Glomerular visceral epithelial cell (primary cell): ENCODE data around the gene GJC1.

Experiments used
- DNase-seq: peaks from one replicate; pipeline ENCODE4 v3.0.0-alpha.2; 2016; ENCODE audit errors: extremely low spot score

The GJC1 gene

DNA sequence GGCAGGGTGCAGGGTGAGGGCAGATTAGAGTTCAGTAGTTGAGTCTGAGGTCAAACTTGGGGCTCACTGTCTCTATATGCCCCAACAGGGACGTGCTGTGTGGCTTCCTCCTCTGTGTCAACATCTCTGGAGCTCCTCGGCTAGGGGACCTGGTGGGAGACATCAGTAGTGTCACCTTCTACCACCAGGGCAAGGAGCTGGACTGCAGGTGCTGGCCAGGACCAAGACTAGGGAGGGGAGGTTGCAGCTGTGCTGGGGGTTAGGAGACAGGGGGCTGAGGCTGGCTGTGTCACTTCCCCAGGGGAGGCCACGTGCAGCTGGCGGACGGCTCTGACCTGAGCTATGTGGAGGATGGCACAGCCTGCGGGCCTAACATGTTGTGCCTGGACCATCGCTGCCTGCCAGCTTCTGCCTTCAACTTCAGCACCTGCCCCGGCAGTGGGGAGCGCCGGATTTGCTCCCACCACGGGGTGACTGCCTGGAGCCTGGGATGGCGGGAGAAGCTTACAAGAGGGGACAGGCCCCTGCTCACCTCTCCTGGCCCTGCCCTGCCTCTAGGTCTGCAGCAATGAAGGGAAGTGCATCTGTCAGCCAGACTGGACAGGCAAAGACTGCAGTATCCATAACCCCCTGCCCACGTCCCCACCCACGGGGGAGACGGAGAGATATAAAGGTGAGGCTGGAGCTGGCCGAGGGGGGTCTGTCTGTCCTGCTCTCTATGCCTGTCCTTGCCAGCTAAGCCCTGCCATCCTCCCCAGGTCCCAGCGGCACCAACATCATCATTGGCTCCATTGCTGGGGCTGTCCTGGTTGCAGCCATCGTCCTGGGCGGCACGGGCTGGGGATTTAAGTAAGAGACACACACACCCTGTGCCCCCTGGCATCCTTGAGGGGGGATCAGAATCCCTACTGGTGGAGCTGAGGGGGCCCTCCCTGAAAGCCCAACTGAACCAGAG lies 52.4 kb downstream of the GJC1 start:
- DNase-seq = no peak

DNA sequence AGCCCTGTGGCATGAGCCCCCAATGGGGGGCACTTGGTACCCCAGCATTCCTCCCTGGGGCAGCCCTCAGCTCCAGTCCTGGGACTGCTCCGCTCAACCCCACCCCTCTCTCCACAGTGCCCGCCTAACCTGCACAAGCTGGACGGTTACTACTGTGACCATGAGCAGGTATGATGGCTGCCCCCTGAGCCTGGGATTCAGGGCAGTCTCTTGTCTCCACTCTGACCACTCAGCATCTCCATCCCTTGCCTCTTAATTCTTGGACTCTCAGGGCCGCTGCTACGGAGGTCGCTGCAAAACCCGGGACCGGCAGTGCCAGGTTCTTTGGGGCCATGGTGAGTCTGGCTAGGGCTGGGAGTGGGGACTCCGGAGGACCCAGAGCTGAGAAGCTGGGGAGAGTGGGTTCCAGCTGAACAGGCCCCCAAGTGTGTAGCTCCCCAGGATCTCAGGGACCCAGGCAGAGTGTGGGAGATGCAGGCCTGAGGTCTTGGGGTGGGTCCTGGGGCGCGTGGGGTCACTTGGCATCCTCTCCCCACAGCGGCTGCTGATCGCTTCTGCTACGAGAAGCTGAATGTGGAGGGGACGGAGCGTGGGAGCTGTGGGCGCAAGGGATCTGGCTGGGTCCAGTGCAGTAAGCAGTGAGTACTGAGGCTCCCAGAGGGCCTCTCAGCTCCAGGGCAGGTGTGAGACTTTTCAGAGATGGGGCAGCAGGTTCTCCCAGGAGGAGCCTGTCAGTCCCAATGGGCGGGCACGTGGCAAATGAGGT lies 53.3 kb downstream of the GJC1 start:
- no peak for DNase-seq

GRCh38 chr17:44775838-44776621 lies 54.1 kb downstream of the GJC1 start:
- no peak for DNase-seq

DNA sequence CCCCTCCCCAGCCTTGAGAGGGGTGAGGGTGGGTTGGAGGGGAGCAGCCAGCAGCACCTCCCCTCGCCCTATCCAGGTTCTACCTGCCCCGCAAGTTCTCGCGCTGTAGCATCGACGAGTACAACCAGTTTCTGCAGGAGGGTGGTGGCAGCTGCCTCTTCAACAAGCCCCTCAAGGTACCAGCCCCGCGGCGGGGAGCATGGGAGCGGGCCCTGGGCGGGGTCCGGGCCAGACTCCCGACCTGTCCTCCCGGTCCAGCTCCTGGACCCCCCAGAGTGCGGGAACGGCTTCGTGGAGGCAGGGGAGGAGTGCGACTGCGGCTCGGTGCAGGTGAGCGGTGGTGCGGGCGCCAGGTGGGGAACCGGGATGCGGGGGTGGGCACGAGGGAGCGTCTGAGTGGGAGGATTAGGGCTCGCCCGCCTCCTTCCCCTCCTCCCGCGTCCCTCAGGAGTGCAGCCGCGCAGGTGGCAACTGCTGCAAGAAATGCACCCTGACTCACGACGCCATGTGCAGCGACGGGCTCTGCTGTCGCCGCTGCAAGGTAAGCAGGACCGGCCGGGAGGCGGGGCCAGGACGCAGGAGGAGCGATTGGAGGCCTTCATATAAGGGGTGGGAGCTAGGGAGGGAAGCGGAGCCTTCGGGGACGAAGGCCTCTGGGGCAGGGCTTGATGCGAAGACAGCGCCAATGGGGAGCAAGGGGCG lies 54.8 kb downstream of the GJC1 start:
- DNase-seq = peak; percentile 99

DNA sequence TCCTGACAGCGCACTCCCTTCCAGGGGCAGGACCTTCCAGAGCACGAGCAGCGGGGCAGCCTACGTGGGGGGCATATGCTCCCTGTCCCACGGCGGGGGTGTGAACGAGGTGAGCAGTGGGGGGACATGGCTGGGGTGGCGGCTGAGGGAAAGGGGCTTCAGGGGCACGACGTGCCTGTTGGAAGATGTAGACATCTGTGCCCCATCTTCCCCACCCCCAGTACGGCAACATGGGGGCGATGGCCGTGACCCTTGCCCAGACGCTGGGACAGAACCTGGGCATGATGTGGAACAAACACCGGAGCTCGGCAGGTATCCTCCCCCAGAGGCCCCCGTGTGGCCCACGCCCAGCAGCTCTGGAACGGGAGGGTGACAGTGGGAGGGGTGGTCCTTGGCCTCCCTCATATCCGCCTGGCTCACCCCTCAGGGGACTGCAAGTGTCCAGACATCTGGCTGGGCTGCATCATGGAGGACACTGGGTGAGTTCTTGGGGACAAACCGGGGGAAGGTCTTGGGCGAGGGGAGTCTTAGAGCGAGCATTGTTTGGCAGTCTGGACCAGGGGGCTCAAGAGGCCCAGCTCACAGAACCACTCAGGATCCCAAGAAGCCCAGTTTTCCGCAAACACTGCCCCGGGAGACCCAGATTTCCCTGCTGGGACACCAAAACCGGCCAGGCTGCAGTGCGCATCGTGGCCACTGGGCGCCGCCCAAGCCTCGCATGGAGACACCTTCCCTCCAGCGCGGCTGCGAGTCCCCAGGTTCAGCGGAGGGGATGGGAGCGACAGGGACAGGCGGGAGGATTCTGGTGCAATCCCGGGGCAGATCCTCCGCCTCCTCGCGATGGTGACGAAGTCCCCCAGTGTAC lies 55.6 kb downstream of the GJC1 start:
- DNase-seq = peak; percentile 87

DNA sequence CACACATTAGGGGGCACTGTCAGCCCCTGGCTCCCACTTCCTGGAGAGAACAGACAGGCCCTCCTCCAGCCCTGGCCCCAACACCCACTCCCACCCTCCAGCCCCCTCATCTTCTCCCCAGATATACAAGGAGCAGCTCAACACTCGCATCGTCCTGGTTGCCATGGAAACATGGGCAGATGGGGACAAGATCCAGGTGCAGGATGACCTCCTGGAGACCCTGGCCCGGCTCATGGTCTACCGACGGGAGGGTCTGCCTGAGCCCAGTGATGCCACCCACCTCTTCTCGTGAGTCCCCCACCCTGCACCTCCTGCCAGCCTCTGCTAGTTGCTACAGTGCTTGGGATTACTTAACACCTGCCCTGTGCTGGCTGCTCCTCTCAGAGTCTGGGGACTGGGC lies 56.9 kb downstream of the GJC1 start:
- DNase-seq = no peak

DNA sequence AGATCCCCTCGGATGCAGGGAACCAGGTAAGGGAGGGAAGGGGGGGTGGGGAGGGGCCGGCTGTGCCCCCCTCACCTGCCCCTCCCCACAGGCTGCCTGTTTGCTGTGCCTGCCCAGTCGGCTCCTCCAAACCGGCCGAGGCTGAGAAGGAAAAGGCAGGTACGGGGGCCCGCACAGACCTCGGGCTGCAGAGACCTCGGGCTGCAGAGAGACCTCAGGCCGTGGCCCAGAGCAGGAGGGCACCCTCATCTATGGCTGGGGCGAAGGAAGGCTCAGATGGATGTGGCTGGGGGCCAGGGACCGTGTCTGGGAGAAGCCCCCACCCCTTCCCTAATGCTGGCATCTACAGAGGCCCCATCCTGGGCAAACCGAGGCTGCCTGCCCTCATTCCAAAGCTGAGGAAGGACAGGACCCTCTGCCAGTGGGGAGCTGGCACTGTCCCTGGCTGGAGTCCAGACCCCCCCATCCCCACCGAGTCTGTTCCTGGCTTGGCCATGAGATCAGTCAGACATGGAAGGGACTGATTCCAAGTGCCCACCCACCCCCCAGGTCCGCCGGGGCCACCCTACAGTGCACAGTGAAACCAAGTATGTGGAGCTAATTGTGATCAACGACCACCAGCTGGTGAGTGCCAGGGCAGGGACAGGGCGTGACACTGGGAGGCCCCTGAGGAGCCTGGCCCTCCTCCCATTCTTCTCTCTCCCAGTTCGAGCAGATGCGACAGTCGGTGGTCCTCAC lies 57.6 kb downstream of the GJC1 start:
- no peak for DNase-seq

DNA sequence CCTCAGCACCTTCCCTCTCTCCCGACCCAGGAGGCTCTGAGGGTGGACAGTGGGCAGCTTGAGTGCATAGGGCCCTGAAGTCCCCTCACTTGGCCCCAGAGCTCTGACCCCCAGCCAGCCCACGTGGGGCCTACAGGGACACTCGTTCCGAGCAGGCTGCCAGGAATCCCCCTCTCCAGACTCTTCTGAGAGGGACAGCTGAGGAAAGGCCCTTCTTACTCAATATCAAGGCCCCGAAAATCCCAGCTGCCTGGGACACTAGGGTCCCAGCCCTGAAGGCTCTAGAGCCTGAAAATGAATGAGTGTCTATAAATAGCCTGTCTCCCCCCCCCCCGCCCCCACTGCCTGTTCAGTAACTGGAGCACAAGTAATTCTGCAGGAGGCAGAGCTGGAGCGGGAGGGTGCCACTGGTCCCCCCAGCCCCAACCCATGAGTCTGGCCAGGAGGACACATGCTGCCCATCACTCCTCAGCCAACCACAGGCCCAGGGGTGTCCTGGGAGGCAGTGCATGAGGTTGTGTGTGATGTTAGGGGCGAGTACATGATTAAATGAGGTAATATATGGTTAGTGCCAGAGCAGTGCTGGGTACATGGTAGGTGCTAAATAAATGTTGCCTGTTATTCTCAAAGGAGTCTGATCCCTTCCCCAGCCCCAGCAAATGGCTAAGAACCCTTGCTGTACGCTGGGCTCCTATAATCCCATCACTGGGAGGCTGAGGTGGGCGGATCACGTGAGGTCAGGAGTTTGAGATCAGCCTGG lies 59.7 kb downstream of the GJC1 start:
- no peak for DNase-seq

- DNase-seq = no peak
These were observed 60.4 kb downstream of the GJC1 start for GRCh38 chr17:44769647-44770084.

- DNase-seq = no peak
These were observed 60.9 kb downstream of the GJC1 start for GRCh38 chr17:44769230-44769629.

- no peak for DNase-seq
These were observed 61.5 kb downstream of the GJC1 start for GRCh38 chr17:44768505-44769142.

- DNase-seq = no peak
These were observed 62.6 kb downstream of the GJC1 start for GRCh38 chr17:44767493-44767892.

DNA sequence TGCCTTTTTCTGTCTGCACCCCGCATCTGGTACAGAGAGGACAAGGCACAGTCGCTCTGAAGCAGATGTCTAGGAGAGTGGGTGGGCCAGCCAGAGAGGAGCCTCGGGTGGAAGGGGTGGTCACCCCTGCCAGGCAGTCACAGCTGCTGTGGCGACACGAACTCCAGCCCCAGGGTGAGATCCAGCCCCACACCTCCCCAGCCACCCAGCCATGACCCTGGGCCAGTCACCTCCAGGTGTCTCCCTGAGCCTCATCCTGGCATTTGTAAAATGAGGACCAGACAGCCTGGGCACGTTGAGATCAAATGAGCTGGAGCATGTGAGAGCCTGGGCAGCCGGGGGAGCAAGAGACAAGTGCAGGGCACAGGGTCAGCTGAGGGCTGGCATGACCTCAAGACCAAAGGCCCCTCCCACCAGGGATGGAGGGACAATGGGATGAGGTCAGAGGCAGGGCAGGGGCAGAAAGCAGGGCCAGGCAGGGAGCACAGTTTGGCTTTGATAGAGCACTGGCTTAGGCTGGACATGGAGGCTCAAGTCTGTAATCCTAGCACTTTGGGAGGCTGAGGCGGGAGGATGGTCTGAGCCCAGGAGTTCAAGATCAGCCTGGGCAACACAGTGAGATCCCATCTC lies 63.6 kb downstream of the GJC1 start:
- no peak for DNase-seq

DNA sequence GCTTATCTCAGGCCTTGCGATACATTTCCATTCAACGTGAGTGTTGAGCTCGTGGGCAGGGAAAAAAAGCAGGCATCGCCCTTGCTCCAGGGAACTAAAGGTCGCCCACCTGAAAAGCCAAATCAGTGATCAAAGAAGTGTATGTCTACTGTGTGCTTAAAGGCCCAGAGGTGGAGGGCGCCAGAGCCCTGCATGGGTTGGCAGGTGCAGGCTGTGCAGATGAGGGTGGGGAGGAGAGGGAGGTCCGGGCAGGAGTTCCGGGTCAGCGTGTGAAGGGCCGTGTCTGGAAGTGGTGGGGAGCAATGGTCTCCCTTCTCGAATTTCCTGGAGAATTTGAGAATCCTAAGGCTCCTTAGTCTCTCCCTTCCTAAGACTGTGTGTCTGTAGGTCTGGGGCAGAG lies 64.1 kb downstream of the GJC1 start:
- DNase-seq = no peak

- DNase-seq = no peak
These were observed 66.9 kb downstream of the GJC1 start for GRCh38 chr17:44763170-44763569.

- no peak for DNase-seq
These were observed 67.9 kb downstream of the GJC1 start for GRCh38 chr17:44761932-44762810.
